DMS53 treated with DMSO at 0.1 percent for 48 hours (cell line): ENCODE measurements around the gene TRERF1.
"Not testable (repeated sequence)": the region's sequence is repeated elsewhere in the genome, so short reads cannot be mapped to it uniquely, and the experiment has no call there.

Experiments
- DNase-seq: peaks from one replicate; lab custom pipeline; 2025; ENCODE audit not compliant: unreplicated experiment; lab: John Stamatoyannopoulos, UW

The TRERF1 gene

GRCh38 chr6:42201382-42201781 lies 250.3 kb downstream of the TRERF1 start:
- no peak for DNase-seq

GRCh38 chr6:42200035-42200434 lies 251.7 kb downstream of the TRERF1 start:
- peak; percentile 53 for DNase-seq

GRCh38 chr6:42199106-42199981 lies 252.4 kb downstream of the TRERF1 start:
- no peak for DNase-seq

GRCh38 chr6:42197555-42198362 lies 254.0 kb downstream of the TRERF1 start:
- peak; percentile 95 for DNase-seq

- no peak for DNase-seq
Observed at GRCh38 chr6:42195415-42195814, 256.3 kb downstream of the TRERF1 start.

- no peak for DNase-seq
Observed at GRCh38 chr6:42194056-42194455, 257.7 kb downstream of the TRERF1 start.

GRCh38 chr6:42193491-42193894 lies 258.2 kb downstream of the TRERF1 start:
- DNase-seq, result no peak

- DNase-seq, result not testable (repeated sequence)
Observed at GRCh38 chr6:42192385-42192784, 259.3 kb downstream of the TRERF1 start.

GRCh38 chr6:42190554-42191183 lies 261.1 kb downstream of the TRERF1 start:
- DNase-seq, result no peak

GRCh38 chr6:42188406-42188805 lies 263.3 kb downstream of the TRERF1 start:
- no peak for DNase-seq

- DNase-seq, result no peak
Observed at GRCh38 chr6:42185597-42185996, 266.1 kb downstream of the TRERF1 start.

- DNase-seq, result no peak
Observed at GRCh38 chr6:42184475-42184874, 267.3 kb downstream of the TRERF1 start.

- DNase-seq, result no peak
Observed at GRCh38 chr6:42182101-42182500, 269.6 kb downstream of the TRERF1 start.

- no peak for DNase-seq
Observed at GRCh38 chr6:42179945-42180313, 271.8 kb downstream of the TRERF1 start.

- DNase-seq, result no peak
Observed at GRCh38 chr6:42179261-42179944, 272.3 kb downstream of the TRERF1 start.

- no peak for DNase-seq
Observed at GRCh38 chr6:42177514-42178364, 274.0 kb downstream of the TRERF1 start.

GRCh38 chr6:42176981-42177380 lies 274.7 kb downstream of the TRERF1 start:
- DNase-seq, result no peak

GRCh38 chr6:42175860-42176259 lies 275.9 kb downstream of the TRERF1 start:
- DNase-seq, result no peak
